Measurements from ENCODE around the gene IGLON5.

The IGLON5 gene

DNA sequence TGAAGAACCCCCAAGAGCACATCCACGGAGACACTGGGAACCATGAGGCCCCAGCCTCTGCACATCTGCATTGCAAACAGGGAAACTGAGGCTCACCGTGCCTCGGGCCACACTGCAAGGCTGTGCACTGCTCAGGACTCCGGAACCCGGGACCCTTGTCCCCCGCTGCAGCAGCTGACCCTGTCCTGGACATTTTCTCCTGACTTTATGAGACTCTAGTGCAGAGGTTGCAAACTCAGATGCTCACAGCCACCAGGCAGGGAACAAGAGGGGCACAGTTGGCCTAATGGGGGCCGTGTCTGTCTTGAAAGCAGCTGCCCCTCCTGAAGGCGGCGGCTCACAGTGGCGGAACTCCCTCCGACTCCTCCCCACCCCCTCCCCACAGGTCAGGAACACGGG lies 16.5 kb upstream of the IGLON5 start:
- no peak for TF ChIP-seq JUND (IDR thresholded peaks at IDR 0.05; ENCODE audit: low read depth)
- in situ Hi-C loops (cut with HindIII; ENCODE audit: low pct_unique_long_range_greater_than_20kb, low sequenced_read_pairs): no loop called here

DNA sequence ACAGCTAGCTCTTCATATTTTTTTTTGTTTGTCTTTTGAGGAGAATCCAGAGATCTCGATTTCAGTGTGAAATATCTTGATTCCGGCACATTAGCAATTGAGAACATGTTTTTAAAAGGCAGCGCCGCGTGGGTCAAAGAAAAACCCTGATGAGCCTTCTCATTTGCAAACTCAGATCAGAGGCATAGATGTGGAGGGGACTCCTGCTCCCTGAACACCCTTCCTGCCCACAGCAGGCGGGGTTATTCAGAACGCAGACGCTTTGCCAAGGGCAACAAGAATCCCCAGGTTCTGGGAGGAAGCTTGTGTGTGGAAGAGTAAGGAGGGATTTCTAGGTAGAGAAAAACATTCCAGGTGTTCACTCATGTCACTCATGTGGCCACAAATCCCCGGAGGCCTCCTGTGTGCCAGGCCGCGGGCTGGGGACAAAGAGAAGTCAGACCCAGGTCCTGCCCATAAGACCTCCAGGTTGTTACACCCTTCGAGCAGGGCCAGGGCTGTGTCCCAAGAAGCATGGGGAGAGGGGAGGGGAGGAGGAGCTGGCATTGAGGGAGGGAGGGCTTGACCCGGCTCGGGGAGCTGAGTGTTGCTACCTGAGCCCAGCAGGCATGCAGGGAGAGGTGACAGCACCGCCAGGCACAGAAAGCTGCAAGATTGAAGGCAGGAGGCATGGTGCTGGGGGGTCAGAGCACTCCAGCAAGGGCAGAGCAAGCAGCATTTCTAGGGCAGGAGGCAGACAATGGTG lies 15.9 kb upstream of the IGLON5 start:
- no peak for DNase-seq (ENCODE audit: low read depth in 1 of 2, low spot score in 1 of 2)
- in situ Hi-C loops (cut with HindIII; ENCODE audit: low pct_unique_long_range_greater_than_20kb, low sequenced_read_pairs): no loop called here
- TF ChIP-seq JUND (IDR thresholded peaks at IDR 0.05; ENCODE audit: low read depth): no peak

More for the DNA sequence above, 16.5 kb upstream of the IGLON5 start:
- DNase-seq (ENCODE audit: low read depth in 1 of 2, low spot score in 1 of 2): no peak

DNA sequence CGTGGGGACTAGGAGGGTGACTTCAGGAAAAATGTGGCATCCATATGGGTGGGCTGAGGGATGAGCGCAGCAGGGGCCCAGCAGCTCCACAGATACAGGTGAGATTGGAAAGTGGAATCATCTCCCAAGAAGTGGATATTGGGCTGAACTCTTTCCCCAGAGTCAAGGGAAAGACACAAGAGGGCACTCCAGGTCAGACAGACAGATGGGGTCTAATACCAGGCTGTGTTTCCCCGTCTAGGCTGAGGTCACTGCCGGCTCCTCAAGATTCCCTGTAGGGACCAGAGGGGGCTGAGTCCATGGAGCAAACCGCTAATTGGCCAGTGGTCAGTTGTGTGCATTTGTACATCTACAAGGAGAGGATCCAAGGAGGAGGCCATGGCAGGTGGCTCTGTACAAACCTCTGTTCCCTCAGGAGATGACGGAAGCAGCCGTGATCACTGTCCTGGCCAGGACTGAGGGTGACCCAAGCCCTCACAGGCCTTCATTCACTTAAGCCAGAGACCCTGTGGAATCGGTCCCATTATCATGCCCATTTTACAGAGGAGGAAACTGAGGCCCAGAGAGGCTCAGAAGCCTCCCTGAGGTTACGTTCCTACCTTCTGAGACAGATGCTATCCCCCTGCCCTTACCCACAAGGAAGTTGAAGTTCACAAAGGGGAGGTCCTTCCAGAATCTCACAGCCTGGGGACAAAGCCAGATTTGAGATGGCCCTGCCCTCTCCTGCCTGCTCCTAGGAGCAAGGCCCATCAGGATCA lies 14.9 kb upstream of the IGLON5 start:
- DNase-seq (ENCODE audit: low read depth in 1 of 2, low spot score in 1 of 2): no peak
- in situ Hi-C loops (cut with HindIII; ENCODE audit: low pct_unique_long_range_greater_than_20kb, low sequenced_read_pairs): no loop called here

DNA sequence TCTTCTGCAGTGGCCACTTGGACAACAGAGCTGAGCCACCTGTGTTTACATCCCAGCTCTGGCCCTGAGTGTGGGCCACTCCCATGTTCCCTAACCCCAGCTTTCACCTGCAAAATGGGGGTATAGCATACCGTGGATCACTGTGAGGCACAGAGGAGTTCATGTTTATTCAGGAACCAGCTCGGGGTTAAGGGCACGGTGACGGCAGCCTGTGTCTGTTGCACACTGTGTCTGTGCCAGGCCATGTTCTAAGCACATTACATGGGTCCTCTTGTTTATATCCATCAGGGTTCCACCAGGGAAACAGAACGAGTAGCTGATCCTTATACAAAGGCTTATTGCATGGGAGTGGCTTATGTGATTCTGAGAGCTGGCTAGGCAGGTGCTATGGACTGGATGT lies 14.0 kb upstream of the IGLON5 start:
- in situ Hi-C loops (cut with HindIII; ENCODE audit: low pct_unique_long_range_greater_than_20kb, low sequenced_read_pairs): no loop called here
- TF ChIP-seq JUND (IDR thresholded peaks at IDR 0.05; ENCODE audit: low read depth): no peak
- DNase-seq (ENCODE audit: low read depth in 1 of 2, low spot score in 1 of 2): no peak

More for the DNA sequence above, 14.9 kb upstream of the IGLON5 start:
- TF ChIP-seq JUND (IDR thresholded peaks at IDR 0.05; ENCODE audit: low read depth): no peak

DNA sequence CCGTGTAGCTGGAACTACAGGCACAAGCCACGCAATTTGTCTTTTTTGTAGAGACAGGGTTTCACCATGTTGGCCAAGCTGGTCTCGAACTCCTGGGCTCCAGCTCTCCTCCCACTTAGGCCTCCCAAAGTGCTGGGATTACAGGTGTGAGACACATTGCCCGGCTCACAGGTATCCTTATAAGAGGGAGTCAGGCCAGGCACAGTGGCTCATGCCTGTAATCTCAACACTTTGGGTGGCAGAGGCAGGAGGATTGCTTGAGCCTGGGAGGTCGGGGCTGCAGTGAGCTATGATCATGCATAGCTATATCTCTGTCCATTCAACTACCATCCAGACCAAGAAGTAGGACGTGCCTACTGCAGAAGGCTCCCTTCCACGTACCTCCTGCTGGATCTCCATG lies 10.2 kb upstream of the IGLON5 start:
- in situ Hi-C loops (cut with HindIII; ENCODE audit: low pct_unique_long_range_greater_than_20kb, low sequenced_read_pairs): no loop called here
- TF ChIP-seq JUND (IDR thresholded peaks at IDR 0.05; ENCODE audit: low read depth): no peak
- no peak for DNase-seq (ENCODE audit: low read depth in 1 of 2, low spot score in 1 of 2)

DNA sequence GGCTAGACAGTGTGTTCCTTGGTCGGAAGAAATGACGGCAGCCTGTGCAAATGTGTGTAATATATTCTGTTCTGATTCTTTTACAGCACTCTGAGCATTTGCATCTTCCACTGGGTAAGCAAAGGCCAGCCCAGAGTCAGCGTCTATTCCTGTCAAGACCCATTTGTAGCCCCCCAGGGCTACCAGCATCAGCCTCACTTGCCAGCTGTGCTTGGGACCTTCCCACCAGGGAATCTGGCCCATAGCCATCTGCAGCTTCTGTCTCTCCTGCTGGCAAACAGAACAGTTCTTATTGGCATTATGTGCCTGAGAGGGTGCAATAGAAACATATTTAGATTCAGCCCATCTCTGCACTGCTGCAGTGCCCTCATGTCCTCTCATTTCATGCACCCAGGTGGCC lies 6.0 kb upstream of the IGLON5 start:
- no peak for DNase-seq (ENCODE audit: low read depth in 1 of 2, low spot score in 1 of 2)
- in situ Hi-C loops (cut with HindIII; ENCODE audit: low pct_unique_long_range_greater_than_20kb, low sequenced_read_pairs): no loop called here
- no peak for TF ChIP-seq JUND (IDR thresholded peaks at IDR 0.05; ENCODE audit: low read depth)

DNA sequence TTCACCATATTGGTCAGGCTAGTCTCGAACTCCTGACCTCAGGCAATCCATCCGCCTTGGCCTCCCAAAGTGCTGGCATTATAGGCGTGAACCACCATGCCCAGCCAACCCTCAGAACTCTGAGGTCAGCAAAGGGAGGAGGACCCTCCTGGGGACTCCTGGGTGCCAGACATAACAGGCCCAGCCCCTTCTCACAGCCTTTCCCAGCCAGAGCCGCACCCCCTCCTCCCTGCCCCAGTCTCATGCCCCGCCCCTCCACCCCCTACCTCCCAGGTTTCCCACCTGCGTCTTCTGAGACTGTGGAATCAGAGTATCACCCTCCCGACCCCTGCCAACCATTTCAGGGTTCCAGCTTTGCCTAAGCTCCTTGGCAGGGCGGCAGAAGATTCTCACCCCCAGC lies 5.2 kb downstream of the IGLON5 start:
- no peak for DNase-seq (ENCODE audit: low read depth in 1 of 2, low spot score in 1 of 2)
- no peak for TF ChIP-seq JUND (IDR thresholded peaks at IDR 0.05; ENCODE audit: low read depth)
- in situ Hi-C loops (cut with HindIII; ENCODE audit: low pct_unique_long_range_greater_than_20kb, low sequenced_read_pairs): no loop called here

DNA sequence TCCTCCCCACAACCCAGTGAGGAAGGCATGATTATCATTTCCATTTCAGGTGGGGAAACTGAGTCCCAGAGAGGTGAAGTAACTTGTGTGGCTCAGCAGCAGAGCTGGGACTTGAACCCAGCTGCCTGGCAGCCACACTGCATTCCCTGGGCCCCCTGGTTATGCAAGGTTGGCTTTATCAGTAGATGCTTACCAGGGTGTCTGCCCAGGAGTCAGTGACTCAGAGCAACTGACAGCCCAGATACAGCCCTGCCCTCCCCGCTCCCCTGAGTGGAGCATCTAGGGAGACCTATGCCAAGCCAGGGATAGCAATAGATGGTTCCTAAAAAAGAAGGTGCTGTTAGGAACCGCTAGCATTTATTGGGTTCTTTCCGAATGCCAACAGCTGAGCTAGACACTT lies 5.9 kb downstream of the IGLON5 start:
- in situ Hi-C loops (cut with HindIII; ENCODE audit: low pct_unique_long_range_greater_than_20kb, low sequenced_read_pairs): no loop called here
- no peak for TF ChIP-seq JUND (IDR thresholded peaks at IDR 0.05; ENCODE audit: low read depth)
- no peak for DNase-seq (ENCODE audit: low read depth in 1 of 2, low spot score in 1 of 2)

DNA sequence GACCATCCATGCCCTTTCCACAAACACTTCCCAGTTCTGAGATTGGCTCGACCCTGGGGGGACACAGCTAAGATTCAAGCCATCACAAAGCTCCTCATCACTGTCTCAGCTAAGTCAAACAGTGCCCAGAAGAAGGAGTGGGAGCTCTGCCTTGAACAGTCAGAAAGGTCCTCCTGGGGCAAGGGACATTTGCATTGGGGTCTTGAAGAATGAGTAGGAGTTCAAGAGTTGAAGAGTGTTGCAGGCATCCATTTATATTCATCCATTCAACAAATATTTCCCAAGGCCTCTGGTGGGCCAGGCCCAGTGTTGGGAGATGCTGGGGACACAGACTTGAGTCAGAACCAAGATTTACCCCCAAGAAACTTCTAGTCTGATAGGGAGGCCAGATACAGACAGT lies 6.5 kb downstream of the IGLON5 start:
- no peak for TF ChIP-seq JUND (IDR thresholded peaks at IDR 0.05; ENCODE audit: low read depth)
- in situ Hi-C loops (cut with HindIII; ENCODE audit: low pct_unique_long_range_greater_than_20kb, low sequenced_read_pairs): no loop called here
- DNase-seq (ENCODE audit: low read depth in 1 of 2, low spot score in 1 of 2): no peak

DNA sequence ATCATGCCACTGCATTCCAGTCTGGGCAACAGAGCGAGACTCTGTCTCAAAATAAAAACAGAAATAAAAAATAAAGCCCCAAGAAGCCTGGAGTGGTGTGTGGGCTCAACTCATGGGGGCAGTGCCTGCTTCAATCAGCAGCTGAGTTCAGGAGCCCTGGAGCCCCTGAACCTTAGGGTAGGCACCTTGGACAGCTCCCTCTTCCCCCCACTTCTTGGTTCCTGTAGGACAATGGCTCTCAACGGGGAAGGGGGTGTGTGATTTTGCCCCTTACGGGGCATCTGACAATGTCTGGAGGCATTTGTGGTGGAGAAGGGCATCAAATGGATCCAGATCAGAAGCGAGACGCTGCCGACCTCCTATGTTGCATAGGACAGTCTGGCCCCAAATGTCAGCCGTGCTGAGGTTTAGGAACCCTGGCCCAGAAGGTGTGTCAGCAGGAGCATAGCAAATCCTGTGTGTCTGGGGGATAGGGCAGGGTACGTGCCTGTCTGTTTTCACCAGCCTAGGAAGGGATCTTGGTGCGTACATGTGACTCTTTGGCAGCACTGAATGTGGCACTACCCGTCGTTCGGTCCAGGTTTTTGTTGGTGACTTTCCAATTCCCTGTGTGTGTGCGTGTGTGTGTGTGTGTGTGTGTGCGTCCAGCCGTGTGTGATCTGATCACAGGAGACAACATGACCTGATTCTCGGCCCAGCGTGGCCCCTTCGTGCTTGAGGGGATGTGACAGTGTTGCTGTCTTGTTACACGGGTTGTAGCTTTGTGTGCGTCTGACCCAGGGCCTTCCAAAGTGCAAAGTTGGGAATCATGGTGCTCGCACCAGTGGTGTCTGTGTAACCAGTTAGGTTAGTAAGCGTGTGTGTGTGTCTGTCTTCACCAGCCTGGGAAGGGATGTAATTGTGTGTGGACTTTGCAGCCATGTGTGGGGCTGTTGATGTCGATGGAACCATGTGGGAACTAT lies 7.5 kb downstream of the IGLON5 start:
- peak in 1 of 2 experiments; percentile 36 for DNase-seq (ENCODE audit: low read depth in 1 of 2, low spot score in 1 of 2)
- in situ Hi-C loops (cut with HindIII; ENCODE audit: low pct_unique_long_range_greater_than_20kb, low sequenced_read_pairs): no loop called here
- no peak for TF ChIP-seq JUND (IDR thresholded peaks at IDR 0.05; ENCODE audit: low read depth)

DNA sequence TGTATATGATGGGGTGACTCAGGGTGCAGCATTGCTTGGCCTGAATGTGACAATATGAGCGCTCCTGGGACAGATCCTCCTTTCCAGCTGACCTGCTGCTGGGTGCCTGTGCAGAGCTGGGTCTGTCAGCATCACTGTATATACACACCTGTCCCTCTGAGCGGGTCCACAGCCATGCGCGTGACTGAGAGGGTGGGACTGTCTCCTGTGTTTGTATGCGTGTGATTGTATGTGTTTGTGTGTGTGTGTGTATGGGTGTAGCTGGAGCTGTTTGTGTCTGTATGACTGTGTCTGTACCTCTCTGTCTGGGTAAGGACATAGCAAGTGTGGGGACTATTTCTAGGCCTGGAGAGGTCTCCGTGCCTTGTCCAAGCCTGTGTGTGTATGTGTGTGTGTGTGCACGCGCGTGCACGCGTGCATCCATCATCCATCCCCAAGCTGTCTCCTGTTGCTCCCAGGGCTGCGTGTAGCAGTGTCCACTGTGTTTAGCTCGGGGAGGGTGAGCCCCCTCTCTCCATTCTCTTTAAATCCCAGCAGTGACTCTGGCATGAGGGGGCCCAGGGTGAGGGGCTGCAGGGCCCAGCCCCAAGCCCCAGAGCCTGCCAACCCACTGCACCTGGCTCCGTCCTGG lies 8.3 kb downstream of the IGLON5 start:
- no peak for DNase-seq (ENCODE audit: low read depth in 1 of 2, low spot score in 1 of 2)
- in situ Hi-C loops (cut with HindIII; ENCODE audit: low pct_unique_long_range_greater_than_20kb, low sequenced_read_pairs): no loop called here
- TF ChIP-seq JUND (IDR thresholded peaks at IDR 0.05; ENCODE audit: low read depth): no peak

DNA sequence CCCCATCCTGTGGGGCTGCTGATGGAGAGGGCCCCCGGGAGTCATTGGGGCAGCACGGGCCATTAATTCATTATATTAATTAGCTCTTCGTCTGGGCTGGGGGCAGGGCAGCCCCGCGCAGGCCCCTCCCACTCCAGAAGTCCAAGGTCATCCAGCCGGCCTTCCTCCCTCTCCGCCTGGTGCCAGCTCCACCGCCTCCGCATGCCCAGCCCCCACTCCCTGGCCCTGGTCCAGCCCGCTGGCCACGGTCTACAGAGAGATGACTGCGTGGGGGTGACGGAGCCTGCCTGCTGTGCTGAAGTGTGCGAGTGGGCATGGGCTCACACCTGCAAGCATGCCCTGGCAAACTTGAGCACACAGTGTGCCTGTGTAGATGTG lies 8.8 kb downstream of the IGLON5 start:
- no peak for DNase-seq (ENCODE audit: low read depth in 1 of 2, low spot score in 1 of 2)
- no peak for TF ChIP-seq JUND (IDR thresholded peaks at IDR 0.05; ENCODE audit: low read depth)
- in situ Hi-C loops (cut with HindIII; ENCODE audit: low pct_unique_long_range_greater_than_20kb, low sequenced_read_pairs): no loop called here

All from T47D (cell line).